ENCODE data around the gene VSTM2B.

DNA sequence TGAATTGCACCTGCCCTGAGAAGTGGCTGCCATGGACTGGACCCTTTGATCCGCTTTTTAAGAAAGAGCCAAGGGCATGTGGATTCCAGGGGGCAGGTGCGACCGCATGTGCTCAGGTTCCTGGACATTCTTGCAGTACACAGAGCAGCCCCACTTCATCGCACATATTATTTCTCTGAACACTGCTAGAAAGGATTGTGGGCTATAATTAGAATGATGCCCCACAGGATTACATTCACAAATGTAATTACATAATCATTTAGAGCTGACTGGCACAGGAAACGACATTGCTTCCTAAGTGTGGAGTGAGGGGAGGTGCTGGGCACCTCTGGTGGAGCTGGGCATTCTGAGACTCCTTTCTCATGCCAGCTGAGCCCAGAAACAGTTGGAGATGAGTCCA is 37.5 kb upstream of the VSTM2B start:
- TF ChIP-seq, protein P1, sequence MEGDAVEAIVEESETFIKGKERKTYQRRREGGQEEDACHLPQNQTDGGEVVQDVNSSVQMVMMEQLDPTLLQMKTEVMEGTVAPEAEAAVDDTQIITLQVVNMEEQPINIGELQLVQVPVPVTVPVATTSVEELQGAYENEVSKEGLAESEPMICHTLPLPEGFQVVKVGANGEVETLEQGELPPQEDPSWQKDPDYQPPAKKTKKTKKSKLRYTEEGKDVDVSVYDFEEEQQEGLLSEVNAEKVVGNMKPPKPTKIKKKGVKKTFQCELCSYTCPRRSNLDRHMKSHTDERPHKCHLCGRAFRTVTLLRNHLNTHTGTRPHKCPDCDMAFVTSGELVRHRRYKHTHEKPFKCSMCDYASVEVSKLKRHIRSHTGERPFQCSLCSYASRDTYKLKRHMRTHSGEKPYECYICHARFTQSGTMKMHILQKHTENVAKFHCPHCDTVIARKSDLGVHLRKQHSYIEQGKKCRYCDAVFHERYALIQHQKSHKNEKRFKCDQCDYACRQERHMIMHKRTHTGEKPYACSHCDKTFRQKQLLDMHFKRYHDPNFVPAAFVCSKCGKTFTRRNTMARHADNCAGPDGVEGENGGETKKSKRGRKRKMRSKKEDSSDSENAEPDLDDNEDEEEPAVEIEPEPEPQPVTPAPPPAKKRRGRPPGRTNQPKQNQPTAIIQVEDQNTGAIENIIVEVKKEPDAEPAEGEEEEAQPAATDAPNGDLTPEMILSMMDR (conservative IDR thresholded peaks at IDR 0.05; ENCODE audit: low read length): no peak
- TF ChIP-seq EZH2phosphoT487 (IDR thresholded peaks at IDR 0.05; ENCODE audit: borderline replicate concordance, low read depth, low read length): no peak

Data from OCI-LY7 (cell line).